Islet precursor cell (in vitro differentiated cells): Measurements from ENCODE around the gene FDX2.

Experiments
- DNase-seq: peaks from one replicate; pipeline ENCODE4 v3.0.0-alpha.2; 2018

The FDX2 gene

GRCh38 chr19:10332965-10333757 is 17.3 kb upstream of the FDX2 start, which contains the start of gene RAVER1:
Gene RAVER1, minus strand, starts transcription at chr19:10333529. Its CDS starts 22 bp downstream, at chr19:10333507.
- peak; percentile 98 for DNase-seq

- DNase-seq, result no peak
Observed at GRCh38 chr19:10332158-10332964, 16.5 kb upstream of the FDX2 start.

GRCh38 chr19:10329555-10329954 is 13.7 kb upstream of the FDX2 start:
- no peak for DNase-seq

- no peak for DNase-seq
Observed at GRCh38 chr19:10328558-10329429, 13.0 kb upstream of the FDX2 start.

GRCh38 chr19:10327793-10328192 is 12.0 kb upstream of the FDX2 start:
- no peak for DNase-seq

- DNase-seq, result no peak
Observed at GRCh38 chr19:10325732-10326131, 9.9 kb upstream of the FDX2 start.

GRCh38 chr19:10321874-10322835 is 6.3 kb upstream of the FDX2 start:
- DNase-seq, result no peak

GRCh38 chr19:10321417-10321797 is 5.6 kb upstream of the FDX2 start:
- no peak for DNase-seq

GRCh38 chr19:10320602-10321416 is 5.0 kb upstream of the FDX2 start:
- peak; percentile 44 for DNase-seq

- DNase-seq, result no peak
Observed at GRCh38 chr19:10318807-10319682, 3.2 kb upstream of the FDX2 start.

GRCh38 chr19:10317857-10318462 is 2.1 kb upstream of the FDX2 start:
- no peak for DNase-seq

GRCh38 chr19:10317045-10317856 is 1.4 kb upstream of the FDX2 start:
- DNase-seq, result no peak

- DNase-seq, result peak; percentile 58
Observed at GRCh38 chr19:10316229-10317044, 622 bp upstream of the FDX2 start.

GRCh38 chr19:10309423-10309822 is 6.4 kb downstream of the FDX2 start, which contains the start of gene ZGLP1:
Gene ZGLP1, minus strand, starts transcription at chr19:10309815.
- no peak for DNase-seq

GRCh38 chr19:10306327-10306726 is 9.5 kb downstream of the FDX2 start:
- DNase-seq, result no peak

- DNase-seq, result no peak
Observed at GRCh38 chr19:10305139-10305806, 10.5 kb downstream of the FDX2 start.
